GM11168 (cell line): ENCODE data around the gene CEP55.
"Not testable (repeated sequence)": the region's sequence is repeated elsewhere in the genome, so short reads cannot be mapped to it uniquely, and the experiment has no call there.

Source experiments
- in situ Hi-C: fragments of 300-500 bp; cut with MboI; formaldehyde crosslinking; loops from one replicate; pipeline ENCODE4 v1.12.0; 2022; ENCODE audit warnings: low sequenced_read_pairs; ENCODE audit not compliant: unreplicated experiment

Gene CEP55

GRCh38 chr10:93496322-93497041 is at the start of gene CEP55:
Gene CEP55, plus strand, starts transcription at chr10:93496612. Its CDS starts 3,440 bp downstream, at chr10:93500052.
- in situ Hi-C loops, result loop anchor here (25.0 kb wide), 1 partner anchor 409 kb away; no protein-coding TSS in a partner anchor

- in situ Hi-C loops, result no loop called here
Measured at GRCh38 chr10:93447019-93447418, 49.4 kb upstream of the CEP55 start.

GRCh38 chr10:93447970-93448369 is 48.4 kb upstream of the CEP55 start:
- in situ Hi-C loops, result no loop called here

- in situ Hi-C loops, result no loop called here
Measured at GRCh38 chr10:93451244-93451947, 45.0 kb upstream of the CEP55 start.

- in situ Hi-C loops, result no loop called here
Measured at GRCh38 chr10:93452143-93452542, 44.3 kb upstream of the CEP55 start.

- in situ Hi-C loops, result no loop called here
Measured at GRCh38 chr10:93454146-93454545, 42.3 kb upstream of the CEP55 start.

GRCh38 chr10:93454736-93455135 is 41.7 kb upstream of the CEP55 start:
- in situ Hi-C loops, result no loop called here

GRCh38 chr10:93456480-93456879 is 39.9 kb upstream of the CEP55 start:
- in situ Hi-C loops, result no loop called here

GRCh38 chr10:93457511-93457910 is 38.9 kb upstream of the CEP55 start:
- in situ Hi-C loops, result no loop called here

- in situ Hi-C loops, result no loop called here
Measured at GRCh38 chr10:93458821-93459257, 37.6 kb upstream of the CEP55 start.

GRCh38 chr10:93459466-93459865 is 36.9 kb upstream of the CEP55 start:
- in situ Hi-C loops, result no loop called here

GRCh38 chr10:93461109-93461806 is 35.2 kb upstream of the CEP55 start:
- in situ Hi-C loops, result no loop called here

- in situ Hi-C loops, result no loop called here
Measured at GRCh38 chr10:93461807-93462178, 34.6 kb upstream of the CEP55 start.

- in situ Hi-C loops, result no loop called here
Measured at GRCh38 chr10:93462371-93462770, 34.0 kb upstream of the CEP55 start.

- in situ Hi-C loops, result no loop called here
Measured at GRCh38 chr10:93462881-93463280, 33.5 kb upstream of the CEP55 start.

GRCh38 chr10:93463723-93464476 is 32.5 kb upstream of the CEP55 start:
- in situ Hi-C loops, result no loop called here

GRCh38 chr10:93464776-93465388 is 31.5 kb upstream of the CEP55 start:
- in situ Hi-C loops, result no loop called here

- in situ Hi-C loops, result no loop called here
Measured at GRCh38 chr10:93465806-93466675, 30.4 kb upstream of the CEP55 start.

GRCh38 chr10:93467635-93468034 is 28.8 kb upstream of the CEP55 start:
- in situ Hi-C loops, result not testable (repeated sequence)
